ENCODE measurements around the gene METAP2. TPM values are rescaled to one million over a fixed set of nuclear protein-coding genes. Genes with fewer than 3 reads are reported as not detected.

METAP2 gene
- total and polyA plus RNA-seq, 2 of the 8 experiments (the other 6 are each of a cell fraction or from before 2014, with no cell fraction given) = 41.3 to 114 TPM

DNA sequence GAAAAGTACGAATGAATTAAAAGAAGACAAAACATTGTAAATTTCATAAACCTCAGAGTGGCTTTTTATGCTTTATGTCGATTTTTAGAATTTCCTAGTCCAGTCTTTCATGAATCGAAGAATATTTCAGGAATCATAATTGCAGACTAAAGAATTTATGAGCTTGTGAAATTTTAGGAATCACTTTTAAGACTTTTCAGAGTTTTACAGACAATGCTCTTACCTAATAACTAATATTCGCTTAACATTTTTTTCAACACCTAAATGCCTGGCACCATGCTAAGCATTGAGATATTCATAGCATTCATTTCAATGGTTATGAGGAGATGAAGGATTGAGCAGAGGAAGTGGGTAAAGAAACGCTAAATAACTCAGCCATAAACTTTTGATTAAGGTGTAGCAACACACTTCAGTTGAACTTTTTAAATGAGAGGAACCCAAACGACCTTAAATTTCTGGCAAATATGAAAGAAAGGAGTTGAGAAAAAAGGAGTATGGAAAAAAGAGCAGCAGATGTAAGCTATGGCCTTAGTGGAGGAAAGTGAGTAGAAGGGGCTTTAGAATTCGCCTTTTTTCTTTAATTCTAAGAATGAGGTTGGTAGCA is 78.1 kb downstream of the METAP2 start (continued):
- TF ChIP-seq, protein P1, sequence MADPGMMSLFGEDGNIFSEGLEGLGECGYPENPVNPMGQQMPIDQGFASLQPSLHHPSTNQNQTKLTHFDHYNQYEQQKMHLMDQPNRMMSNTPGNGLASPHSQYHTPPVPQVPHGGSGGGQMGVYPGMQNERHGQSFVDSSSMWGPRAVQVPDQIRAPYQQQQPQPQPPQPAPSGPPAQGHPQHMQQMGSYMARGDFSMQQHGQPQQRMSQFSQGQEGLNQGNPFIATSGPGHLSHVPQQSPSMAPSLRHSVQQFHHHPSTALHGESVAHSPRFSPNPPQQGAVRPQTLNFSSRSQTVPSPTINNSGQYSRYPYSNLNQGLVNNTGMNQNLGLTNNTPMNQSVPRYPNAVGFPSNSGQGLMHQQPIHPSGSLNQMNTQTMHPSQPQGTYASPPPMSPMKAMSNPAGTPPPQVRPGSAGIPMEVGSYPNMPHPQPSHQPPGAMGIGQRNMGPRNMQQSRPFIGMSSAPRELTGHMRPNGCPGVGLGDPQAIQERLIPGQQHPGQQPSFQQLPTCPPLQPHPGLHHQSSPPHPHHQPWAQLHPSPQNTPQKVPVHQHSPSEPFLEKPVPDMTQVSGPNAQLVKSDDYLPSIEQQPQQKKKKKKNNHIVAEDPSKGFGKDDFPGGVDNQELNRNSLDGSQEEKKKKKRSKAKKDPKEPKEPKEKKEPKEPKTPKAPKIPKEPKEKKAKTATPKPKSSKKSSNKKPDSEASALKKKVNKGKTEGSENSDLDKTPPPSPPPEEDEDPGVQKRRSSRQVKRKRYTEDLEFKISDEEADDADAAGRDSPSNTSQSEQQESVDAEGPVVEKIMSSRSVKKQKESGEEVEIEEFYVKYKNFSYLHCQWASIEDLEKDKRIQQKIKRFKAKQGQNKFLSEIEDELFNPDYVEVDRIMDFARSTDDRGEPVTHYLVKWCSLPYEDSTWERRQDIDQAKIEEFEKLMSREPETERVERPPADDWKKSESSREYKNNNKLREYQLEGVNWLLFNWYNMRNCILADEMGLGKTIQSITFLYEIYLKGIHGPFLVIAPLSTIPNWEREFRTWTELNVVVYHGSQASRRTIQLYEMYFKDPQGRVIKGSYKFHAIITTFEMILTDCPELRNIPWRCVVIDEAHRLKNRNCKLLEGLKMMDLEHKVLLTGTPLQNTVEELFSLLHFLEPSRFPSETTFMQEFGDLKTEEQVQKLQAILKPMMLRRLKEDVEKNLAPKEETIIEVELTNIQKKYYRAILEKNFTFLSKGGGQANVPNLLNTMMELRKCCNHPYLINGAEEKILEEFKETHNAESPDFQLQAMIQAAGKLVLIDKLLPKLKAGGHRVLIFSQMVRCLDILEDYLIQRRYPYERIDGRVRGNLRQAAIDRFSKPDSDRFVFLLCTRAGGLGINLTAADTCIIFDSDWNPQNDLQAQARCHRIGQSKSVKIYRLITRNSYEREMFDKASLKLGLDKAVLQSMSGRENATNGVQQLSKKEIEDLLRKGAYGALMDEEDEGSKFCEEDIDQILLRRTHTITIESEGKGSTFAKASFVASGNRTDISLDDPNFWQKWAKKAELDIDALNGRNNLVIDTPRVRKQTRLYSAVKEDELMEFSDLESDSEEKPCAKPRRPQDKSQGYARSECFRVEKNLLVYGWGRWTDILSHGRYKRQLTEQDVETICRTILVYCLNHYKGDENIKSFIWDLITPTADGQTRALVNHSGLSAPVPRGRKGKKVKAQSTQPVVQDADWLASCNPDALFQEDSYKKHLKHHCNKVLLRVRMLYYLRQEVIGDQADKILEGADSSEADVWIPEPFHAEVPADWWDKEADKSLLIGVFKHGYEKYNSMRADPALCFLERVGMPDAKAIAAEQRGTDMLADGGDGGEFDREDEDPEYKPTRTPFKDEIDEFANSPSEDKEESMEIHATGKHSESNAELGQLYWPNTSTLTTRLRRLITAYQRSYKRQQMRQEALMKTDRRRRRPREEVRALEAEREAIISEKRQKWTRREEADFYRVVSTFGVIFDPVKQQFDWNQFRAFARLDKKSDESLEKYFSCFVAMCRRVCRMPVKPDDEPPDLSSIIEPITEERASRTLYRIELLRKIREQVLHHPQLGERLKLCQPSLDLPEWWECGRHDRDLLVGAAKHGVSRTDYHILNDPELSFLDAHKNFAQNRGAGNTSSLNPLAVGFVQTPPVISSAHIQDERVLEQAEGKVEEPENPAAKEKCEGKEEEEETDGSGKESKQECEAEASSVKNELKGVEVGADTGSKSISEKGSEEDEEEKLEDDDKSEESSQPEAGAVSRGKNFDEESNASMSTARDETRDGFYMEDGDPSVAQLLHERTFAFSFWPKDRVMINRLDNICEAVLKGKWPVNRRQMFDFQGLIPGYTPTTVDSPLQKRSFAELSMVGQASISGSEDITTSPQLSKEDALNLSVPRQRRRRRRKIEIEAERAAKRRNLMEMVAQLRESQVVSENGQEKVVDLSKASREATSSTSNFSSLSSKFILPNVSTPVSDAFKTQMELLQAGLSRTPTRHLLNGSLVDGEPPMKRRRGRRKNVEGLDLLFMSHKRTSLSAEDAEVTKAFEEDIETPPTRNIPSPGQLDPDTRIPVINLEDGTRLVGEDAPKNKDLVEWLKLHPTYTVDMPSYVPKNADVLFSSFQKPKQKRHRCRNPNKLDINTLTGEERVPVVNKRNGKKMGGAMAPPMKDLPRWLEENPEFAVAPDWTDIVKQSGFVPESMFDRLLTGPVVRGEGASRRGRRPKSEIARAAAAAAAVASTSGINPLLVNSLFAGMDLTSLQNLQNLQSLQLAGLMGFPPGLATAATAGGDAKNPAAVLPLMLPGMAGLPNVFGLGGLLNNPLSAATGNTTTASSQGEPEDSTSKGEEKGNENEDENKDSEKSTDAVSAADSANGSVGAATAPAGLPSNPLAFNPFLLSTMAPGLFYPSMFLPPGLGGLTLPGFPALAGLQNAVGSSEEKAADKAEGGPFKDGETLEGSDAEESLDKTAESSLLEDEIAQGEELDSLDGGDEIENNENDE (IDR thresholded peaks at IDR 0.05; ENCODE audit: insufficient replicate concordance, low read length) = no peak
- TF ChIP-seq JUN (IDR thresholded peaks at IDR 0.05; ENCODE audit: low read depth, low read length) (no peak), ZNF274 (IDR thresholded peaks at IDR 0.05; ENCODE audit: borderline replicate concordance, extremely low read depth, low read length) (no peak), CHD2 (IDR thresholded peaks at IDR 0.05; ENCODE audit: low read length) (no peak), RNF2 (IDR thresholded peaks at IDR 0.05; ENCODE audit: borderline replicate concordance, low read depth, low read length, missing control alignments, poor library complexity, severe bottlenecking) (no peak), JUND (IDR thresholded peaks at IDR 0.05; ENCODE audit: low read length) (no peak), PHF8 (conservative IDR thresholded peaks at IDR 0.05; ENCODE audit: low read depth, low read length) (no peak), SIX5 (IDR thresholded peaks at IDR 0.05; ENCODE audit: low read depth, low read length) (no peak), SRF (IDR thresholded peaks at IDR 0.05; ENCODE audit: low read depth, low read length) (no peak), CBX8 (IDR thresholded peaks at IDR 0.05; ENCODE audit: borderline replicate concordance, low read depth, low read length) (no peak), SP2 (IDR thresholded peaks at IDR 0.05; ENCODE audit: low read length) (no peak)

Data from H1 (cell line).